ENCODE measurements around the gene NUP205. TPM values are rescaled to one million over a fixed set of nuclear protein-coding genes. Genes with fewer than 3 reads are reported as not detected.

NUP205 gene
- total and polyA plus RNA-seq, 2 donors (not counting 1 experiment from before 2014, with no cell fraction given), result 31.4 to 70.3 TPM

GRCh38 chr7:135644154-135644553, 86.4 kb downstream of the NUP205 start:
- H3K4me2 ChIP-seq (replicated peaks; ENCODE audit: low read depth, low read length, poor library complexity, severe bottlenecking), result no peak overlapping the region
- H3K9me3 ChIP-seq (ENCODE audit: control extremely low read depth in 1 of 3, control insufficient read depth in 2 of 3, insufficient read depth in 1 of 3, low read length in 2 of 3), result peaks cover 0 to 4% (median 0%) of the 10 kb centered on the region in 3 donors
- peaks cover 8 to 62% of the 10 kb centered on the region in 2 experiments for H3K36me3 ChIP-seq (replicated peaks in 1 of 2; ENCODE audit: control extremely low read depth in 1 of 2, control insufficient read depth in 1 of 2, extremely low read depth in 1 of 2, insufficient read depth in 2 of 2, low read length in 1 of 2)
- no peak overlapping the region for H2AFZ ChIP-seq (ENCODE audit: insufficient read depth, low read depth, low read length, poor library complexity, severe bottlenecking)
- DNase-seq (no peak), ATAC-seq (ENCODE audit: low read depth) (no peak)
- Mint-ChIP-seq H3K9me3 (ENCODE audit: insufficient read depth) (no peaks in the 10 kb centered on the region), H3K27me3 (no peaks in the 10 kb centered on the region), H3K4me3 (no peak overlapping the region), H3K27ac (no peak overlapping the region), H3K4me1 (no peaks in the 10 kb centered on the region)
- H3K27me3 ChIP-seq (replicated peaks in 1 of 4; ENCODE audit: control extremely low read depth in 1 of 4, control insufficient read depth in 3 of 4, insufficient read depth in 4 of 4, low read length in 3 of 4), result no peaks in the 10 kb centered on the region
- no peak for TF ChIP-seq EZH2 (IDR thresholded peaks at IDR 0.05; ENCODE audit: borderline replicate concordance, insufficient read depth, low read depth, low read length, poor library complexity, severe bottlenecking)
- no peak for TF ChIP-seq CTCF (IDR thresholded peaks at IDR 0.05)
- intact Hi-C loops (cut with micrococcal nuclease), result no loop called here
- POLR2A ChIA-PET, result no interaction called here
- no peak overlapping the region for H3K27ac ChIP-seq (ENCODE audit: low read length in 2 of 2)
- no peak overlapping the region for H3K4me3 ChIP-seq (ENCODE audit: control extremely low read depth in 1 of 5, extremely low read depth in 1 of 5, insufficient read depth in 1 of 5, low read depth in 2 of 5, low read length in 4 of 5)
- H3K4me1 ChIP-seq (ENCODE audit: control insufficient read depth in 2 of 2, insufficient read depth in 2 of 2, low read length in 2 of 2), result no peaks in the 10 kb centered on the region
- CTCF ChIA-PET, result interaction anchor here (1.0 to 7.3 kb wide), 15 partner anchors 11 to 414 kb away, joined by 3 to 109 read pairs (median 7); partner anchors contain the start of gene STMP1
- WGBS (ENCODE audit: insufficient coverage), result 75% methylated on average over 3 of the region's 3 CpGs
- no peaks in the 10 kb centered on the region for H4K20me1 ChIP-seq (ENCODE audit: control insufficient read depth, insufficient read depth, low read length, poor library complexity, severe bottlenecking)
- no peaks in the 10 kb centered on the region for H3K79me2 ChIP-seq (ENCODE audit: control insufficient read depth, insufficient read depth, low read length)
- no peak overlapping the region for H3K9ac ChIP-seq (ENCODE audit: low read length)

GRCh38 chr7:135644729-135645128, 87.0 kb downstream of the NUP205 start:
- Histone ChIP-seq H3K36me3 (replicated peaks in 1 of 2; ENCODE audit: control extremely low read depth in 1 of 2, control insufficient read depth in 1 of 2, extremely low read depth in 1 of 2, insufficient read depth in 2 of 2, low read length in 1 of 2) (peaks cover 7 to 59% of the 10 kb centered on the region in 2 experiments), H3K79me2 (ENCODE audit: control insufficient read depth, insufficient read depth, low read length) (no peaks in the 10 kb centered on the region), H3K4me2 (replicated peaks; ENCODE audit: low read depth, low read length, poor library complexity, severe bottlenecking) (no peak overlapping the region), H3K4me1 (ENCODE audit: control insufficient read depth in 2 of 2, insufficient read depth in 2 of 2, low read length in 2 of 2) (no peaks in the 10 kb centered on the region), H4K20me1 (ENCODE audit: control insufficient read depth, insufficient read depth, low read length, poor library complexity, severe bottlenecking) (no peaks in the 10 kb centered on the region), H3K27ac (ENCODE audit: low read length in 2 of 2) (no peak overlapping the region), H3K9me3 (ENCODE audit: control extremely low read depth in 1 of 3, control insufficient read depth in 2 of 3, insufficient read depth in 1 of 3, low read length in 2 of 3) (no peaks in the 10 kb centered on the region), H3K4me3 (ENCODE audit: control extremely low read depth in 1 of 5, extremely low read depth in 1 of 5, insufficient read depth in 1 of 5, low read depth in 2 of 5, low read length in 4 of 5) (no peak overlapping the region), H3K9ac (ENCODE audit: low read length) (no peak overlapping the region), H3K27me3 (replicated peaks in 1 of 4; ENCODE audit: control extremely low read depth in 1 of 4, control insufficient read depth in 3 of 4, insufficient read depth in 4 of 4, low read length in 3 of 4) (no peaks in the 10 kb centered on the region), H2AFZ (ENCODE audit: insufficient read depth, low read depth, low read length, poor library complexity, severe bottlenecking) (no peak overlapping the region)
- Mint-ChIP-seq H3K27ac (no peak overlapping the region), H3K4me3 (no peak overlapping the region), H3K4me1 (no peaks in the 10 kb centered on the region), H3K27me3 (no peaks in the 10 kb centered on the region), H3K9me3 (ENCODE audit: insufficient read depth) (no peaks in the 10 kb centered on the region)
- intact Hi-C loops (cut with micrococcal nuclease), result loop anchor here (1.0 kb wide), 1 partner anchor 132 kb away; no protein-coding TSS in a partner anchor
- no peak for DNase-seq
- ATAC-seq (ENCODE audit: low read depth), result no peak
- POLR2A ChIA-PET, result no interaction called here
- CTCF ChIA-PET, result interaction anchor here (0.6 to 7.3 kb wide), 25 partner anchors 8 to 1204 kb away, joined by 3 to 109 read pairs (median 5); partner anchors contain the start of gene STMP1
- WGBS (ENCODE audit: insufficient coverage), result no CpG with 5 or more reads among the region's 3 CpGs
- TF ChIP-seq CTCF (IDR thresholded peaks at IDR 0.05) (no peak), EZH2 (IDR thresholded peaks at IDR 0.05; ENCODE audit: borderline replicate concordance, insufficient read depth, low read depth, low read length, poor library complexity, severe bottlenecking) (no peak)
